Natural killer cell treated with Interleukin-12 subunit alpha and Interleukin-12 subunit beta and Interleukin-15 and Interleukin-18, amount 100 ng/mL, for 72 hours (primary cell): ENCODE measurements around the gene PLCD1. TPM values are rescaled to one million over a fixed set of nuclear protein-coding genes. Genes with fewer than 3 reads are reported as not detected.

ENCODE experiments used
- ATAC-seq, 2 donors: fragments of 150-1000 bp; cut with Tn5 transposase in 1 of 2; sonication (Bioruptor Pico), chemical (Tn5 transposase) in 1 of 2; 2 replicates each; pipeline ENCODE4 v1.10.0; 2021
- DNase-seq: peaks from one replicate; pipeline ENCODE4 v3.0.0; 2022; ENCODE audit warnings: low spot score
- H3K27ac Mint-ChIP-seq, 2 donors: 1 replicate in 1 of 2; 2 replicates in 1 of 2; pipeline ENCODE4 v1.8.0; 2022; ENCODE audit warnings: mixed read lengths in 2 of 2, mild to moderate bottlenecking in 1 of 2, moderate library complexity in 1 of 2
- H3K27me3 Mint-ChIP-seq, 2 donors: 1 replicate in 1 of 2; 2 replicates in 1 of 2; pipeline ENCODE4 v1.8.0; 2022; ENCODE audit warnings: mixed read lengths in 2 of 2
- H3K36me3 Mint-ChIP-seq: one replicate; pipeline ENCODE4 v1.8.0; 2022; ENCODE audit warnings: mixed read lengths
- H3K4me1 Mint-ChIP-seq, 2 donors: 1 replicate in 1 of 2; 2 replicates in 1 of 2; pipeline ENCODE4 v1.8.0; 2022; ENCODE audit warnings: low read depth in 2 of 2, mixed read lengths in 2 of 2, mild to moderate bottlenecking in 1 of 2
- H3K4me3 Mint-ChIP-seq: one replicate; pipeline ENCODE4 v1.8.0; 2022; ENCODE audit warnings: mixed read lengths
- H3K9me3 Mint-ChIP-seq: 2 replicates; pipeline ENCODE4 v1.8.0; 2022; ENCODE audit warnings: mixed read lengths
- total RNA-seq, 2 donors: library from RNA; stranded (reverse); gene quantifications; one replicate each; pipeline ENCODE4 v1.2.3, GENCODE V29; 2022

Gene PLCD1
- total RNA-seq, 2 donors from 2014 or later: 5.8 to 7.7 TPM

DNA sequence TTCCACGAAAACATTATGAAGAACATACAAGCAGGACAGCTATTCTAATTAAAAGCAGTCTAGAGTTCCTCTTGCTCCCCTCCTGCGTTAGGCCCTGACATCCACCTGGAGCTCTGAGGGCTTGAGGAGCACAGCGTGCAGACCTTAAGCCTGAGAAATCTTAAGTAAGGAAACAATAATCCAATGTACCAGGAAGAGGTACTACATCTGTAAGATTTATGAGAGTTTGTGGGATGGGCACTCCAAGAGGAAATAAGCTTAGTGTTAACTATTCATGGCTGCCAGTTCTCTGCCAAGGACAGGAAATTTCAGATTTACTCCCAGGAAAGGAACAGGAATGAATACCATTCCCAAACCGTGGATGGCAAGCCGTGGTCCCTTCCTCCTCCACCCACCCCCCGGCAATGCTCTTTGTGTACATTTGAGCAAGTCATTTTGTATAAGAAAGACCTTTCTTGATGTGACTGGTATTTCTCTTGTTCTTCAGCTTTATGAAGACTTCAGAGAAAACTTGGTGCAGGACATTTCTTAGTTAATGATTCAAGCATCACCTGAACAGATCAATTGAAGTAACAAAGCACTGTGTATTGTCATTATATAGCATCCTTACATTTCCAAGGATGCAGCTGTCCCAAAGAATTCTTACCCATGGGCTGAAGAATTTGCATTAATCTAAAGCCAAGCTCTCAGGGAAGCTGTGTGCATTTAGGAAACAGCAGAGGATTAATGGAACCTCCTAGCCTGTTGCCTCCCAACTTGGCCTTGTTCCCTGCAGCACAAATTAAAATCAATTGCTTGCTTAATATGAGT is 67.6 kb downstream of the PLCD1 start:
- H3K4me1 Mint-ChIP-seq: peaks cover 0 to 7% of the 10 kb centered on the region in 2 donors
- peaks cover 8 to 9% of the 10 kb centered on the region in 2 donors for H3K27me3 Mint-ChIP-seq
- H3K27ac Mint-ChIP-seq: no peak overlapping the region
- no peak overlapping the region for H3K4me3 Mint-ChIP-seq
- DNase-seq (no peak), ATAC-seq (no peak)
- H3K9me3 Mint-ChIP-seq: no peaks in the 10 kb centered on the region
- H3K36me3 Mint-ChIP-seq: no peaks in the 10 kb centered on the region

DNA sequence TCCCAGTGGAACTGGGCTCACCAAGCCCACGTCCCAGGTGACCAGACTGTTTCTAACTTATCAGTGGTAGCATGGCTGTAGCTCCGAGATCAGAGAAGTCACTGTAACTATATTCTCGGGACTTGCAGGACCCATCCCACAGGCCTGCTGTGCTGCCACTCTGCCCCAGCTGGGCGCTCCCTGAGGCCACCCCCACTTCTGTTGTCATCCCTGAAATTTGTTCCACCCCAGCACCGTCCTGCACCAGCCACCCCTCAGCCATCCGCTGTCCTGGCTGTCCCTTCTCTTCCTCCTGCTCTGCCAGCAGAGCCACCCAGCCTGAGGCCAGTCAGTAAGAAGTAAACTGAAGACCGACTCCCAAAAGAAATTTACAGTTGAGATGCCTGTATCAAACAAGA is 71.9 kb downstream of the PLCD1 start:
- peak in 1 of 2 donors; percentile 40 for ATAC-seq
- Mint-ChIP-seq H3K36me3 (no peaks in the 10 kb centered on the region), H3K27me3 (no peaks in the 10 kb centered on the region), H3K4me1 (peaks cover 3 to 7% of the 10 kb centered on the region in 2 donors), H3K4me3 (no peak overlapping the region), H3K9me3 (no peaks in the 10 kb centered on the region), H3K27ac (peak overlapping the region; percentile 41 to 44)
- no peak for DNase-seq

Other genes starting within 250 kb of the PLCD1 start
- gene CTDSPL, start 167.8 kb downstream of the PLCD1 start, total RNA-seq: 1 to 10 TPM in 1 of 2 donors, under 1 TPM in 1; 0.69 to 1.3 TPM
- 10 to 100 TPM in 1 of 2 donors, 1 to 10 TPM in 1; 8.2 to 16.9 TPM for gene VILL, start 38.9 kb downstream of the PLCD1 start, total RNA-seq
- gene DLEC1, start 9.6 kb upstream of the PLCD1 start, total RNA-seq: under 1 TPM; 0.25 to 0.52 TPM
- 10 to 100 TPM; 78.6 to 88.2 TPM for gene ACAA1, start 107.5 kb upstream of the PLCD1 start, total RNA-seq
- 10 to 100 TPM; 55.8 to 63.1 TPM for gene MYD88, start 109.0 kb upstream of the PLCD1 start, total RNA-seq
- gene OXSR1, start 135.9 kb upstream of the PLCD1 start, total RNA-seq: 10 to 100 TPM; 59.9 to 66.8 TPM
- 1 to 10 TPM; 1.3 to 1.8 TPM for gene SLC22A13, start 236.2 kb upstream of the PLCD1 start, total RNA-seq